H1 (cell line): ENCODE measurements around the gene KCTD20. TPM values are rescaled to one million over a fixed set of nuclear protein-coding genes. Genes with fewer than 3 reads are reported as not detected.

Experiments
- CTCF ChIA-PET: fragments of 300-600 bp; sonication (Branson Sonifier 250); formaldehyde crosslinking; loops from one replicate; lab custom pipeline; 2021; ENCODE audit not compliant: partially characterized antibody; lab: Charles Lee
- POLR2A ChIA-PET: fragments of 300-600 bp; sonication (Branson Sonifier 250); formaldehyde crosslinking; loops from one replicate; lab custom pipeline; 2021; ENCODE audit warnings: inconsistent platforms; ENCODE audit not compliant: partially characterized antibody; lab: Charles Lee
- DNase-seq, 2 experiments: peaks; one replicate each; pipeline versions ENCODE4 v3.0.0 to v3.0.0-alpha.2; 2010 to 2022; ENCODE audit warnings: low spot score in 2 of 2, low read depth in 1 of 2, mixed read lengths in 1 of 2
- FAIRE-seq: peaks from 2 replicates; lab custom pipeline; 2011; peaks lifted over from hg19 to GRCh38; lab: Jason Lieb, UNC
- H2AFZ ChIP-seq: 2 replicates; pipeline ENCODE4 v1.8.1; 2012; ENCODE audit warnings: low read length, inconsistent platforms
- H2AK5ac ChIP-seq: 2 replicates; pipeline ENCODE4 v1.6.1; 2013; ENCODE audit warnings: low read depth, low read length
- H2BK120ac ChIP-seq: replicated peaks from 2 replicates; pipeline ENCODE3; 2013; ENCODE audit warnings: low read depth, low read length, inconsistent platforms
- H2BK12ac ChIP-seq: 2 replicates; pipeline ENCODE4 v1.6.1; 2013; ENCODE audit warnings: low read depth, low read length
- H2BK15ac ChIP-seq: 2 replicates; pipeline ENCODE4 v1.6.1; 2013; ENCODE audit warnings: low read length
- H2BK20ac ChIP-seq: 2 replicates; pipeline ENCODE4 v1.6.1; 2013; ENCODE audit warnings: low read length
- H2BK5ac ChIP-seq: 2 replicates; pipeline ENCODE4 v1.6.1; 2013; ENCODE audit warnings: low read depth, low read length
- H3K14ac ChIP-seq: 2 replicates; pipeline ENCODE4 v1.6.1; 2013; ENCODE audit warnings: inconsistent platforms; ENCODE audit not compliant: insufficient read length
- H3K18ac ChIP-seq: 2 replicates; pipeline ENCODE4 v1.6.1; 2013; ENCODE audit warnings: low read length; ENCODE audit errors: extremely low read depth
- H3K23ac ChIP-seq: 2 replicates; pipeline ENCODE4 v1.6.1; 2013; ENCODE audit warnings: inconsistent platforms; ENCODE audit not compliant: insufficient read length
- H3K23me2 ChIP-seq: 2 replicates; pipeline ENCODE4 v1.6.1; 2013; ENCODE audit warnings: low read depth, low read length
- H3K27ac ChIP-seq: 2 replicates; pipeline ENCODE4 v1.6.1; 2011; ENCODE audit warnings: low read depth, low read length, inconsistent platforms
- H3K27me3 ChIP-seq, 4 experiments: replicated peaks in 1 of 4; 1 replicate in 1 of 4; 2 replicates in 3 of 4; pipeline versions ENCODE4 v1.6.1 to v1.8.1; 2011 to 2013; ENCODE audit warnings: low read length in 3 of 4, mild to moderate bottlenecking in 3 of 4, inconsistent platforms in 2 of 4, mixed read lengths in 2 of 4, moderate library complexity in 1 of 4; ENCODE audit not compliant: control insufficient read depth in 3 of 4, insufficient read depth in 3 of 4; ENCODE audit errors: extremely low read depth in 1 of 4
- H3K36me3 ChIP-seq, 4 experiments: 2 replicates each; pipeline versions ENCODE4 v1.6.1 to v1.8.1; 2011 to 2013; ENCODE audit warnings: mild to moderate bottlenecking in 4 of 4, low read length in 3 of 4, moderate library complexity in 2 of 4, control low read depth in 1 of 4, inconsistent platforms in 1 of 4; ENCODE audit not compliant: insufficient read depth in 4 of 4, control insufficient read depth in 2 of 4
- H3K4ac ChIP-seq: replicated peaks from 2 replicates; pipeline ENCODE3; 2013; ENCODE audit warnings: low read length, low read depth, mixed read lengths, inconsistent platforms; ENCODE audit not compliant: insufficient read length
- H3K4me1 ChIP-seq, 4 experiments: replicated peaks in 1 of 4; 1 replicate in 1 of 4; 2 replicates in 3 of 4; pipeline versions ENCODE4 v1.6.1 to v1.8.1; 2011 to 2013; ENCODE audit warnings: low read length in 3 of 4, inconsistent platforms in 2 of 4, mixed read lengths in 1 of 4; ENCODE audit not compliant: insufficient read depth in 4 of 4, control insufficient read depth in 3 of 4
- H3K4me2 ChIP-seq, 2 experiments: 2 replicates each; pipeline versions ENCODE4 v1.6.1 to v1.8.1; 2011 to 2013; ENCODE audit warnings: low read depth in 2 of 2, low read length in 2 of 2, control low read depth in 1 of 2, inconsistent platforms in 1 of 2, mild to moderate bottlenecking in 1 of 2; ENCODE audit not compliant: insufficient read depth in 1 of 2
- H3K4me3 ChIP-seq, 4 experiments: fragments of 200-600, 300-600 bp in 1 of 4; sonication (generic), shearing (Covaris generic), sonication (Bioruptor Twin) in 1 of 4; 2 replicates each; pipeline versions ENCODE4 v1.5.1 to v1.8.1; 2011 to 2016; ENCODE audit warnings: low read length in 4 of 4, low read depth in 3 of 4, control low read depth in 2 of 4, inconsistent platforms in 2 of 4, mild to moderate bottlenecking in 2 of 4, mixed read lengths in 1 of 4, moderate library complexity in 1 of 4; ENCODE audit not compliant: insufficient read depth in 2 of 4; ENCODE audit errors: extremely low read depth in 1 of 4
- H3K56ac ChIP-seq: replicated peaks from 2 replicates; pipeline ENCODE3; 2013; ENCODE audit warnings: low read depth, mild to moderate bottlenecking, mixed read lengths, low read length, inconsistent platforms; ENCODE audit not compliant: insufficient read length
- H3K79me1 ChIP-seq: 2 replicates; pipeline ENCODE4 v1.6.1; 2013; ENCODE audit warnings: low read depth, low read length, control low read depth
- H3K79me2 ChIP-seq, 2 experiments: 2 replicates each; pipeline versions ENCODE4 v1.6.1 to v1.8.1; 2012 to 2013; ENCODE audit warnings: low read length in 2 of 2, mild to moderate bottlenecking in 2 of 2, inconsistent platforms in 1 of 2; ENCODE audit not compliant: insufficient read depth in 2 of 2, control insufficient read depth in 1 of 2
- H3K9ac ChIP-seq, 4 experiments: replicated peaks in 1 of 4; 1 replicate in 1 of 4; 2 replicates in 3 of 4; pipeline versions ENCODE4 v1.6.1 to v1.8.1; 2011 to 2013; ENCODE audit warnings: low read depth in 3 of 4, low read length in 3 of 4, control low read depth in 2 of 4, mild to moderate bottlenecking in 2 of 4, moderate library complexity in 2 of 4, inconsistent platforms in 1 of 4; ENCODE audit errors: extremely low read depth in 1 of 4
- H3K9me3 ChIP-seq, 2 experiments: 2 replicates each; pipeline versions ENCODE4 v1.6.1 to v1.8.1; 2012 to 2013; ENCODE audit warnings: mild to moderate bottlenecking in 2 of 2, moderate library complexity in 2 of 2, control low read depth in 1 of 2, inconsistent platforms in 1 of 2, low read depth in 1 of 2, low read length in 1 of 2, mixed read lengths in 1 of 2; ENCODE audit not compliant: insufficient read depth in 2 of 2
- H4K20me1 ChIP-seq, 2 experiments: replicated peaks in 1 of 2; 2 replicates each; pipeline versions ENCODE3 to v1.8.1; 2011 to 2013; ENCODE audit warnings: inconsistent platforms in 2 of 2, low read length in 2 of 2, mild to moderate bottlenecking in 1 of 2; ENCODE audit not compliant: insufficient read depth in 2 of 2, control insufficient read depth in 1 of 2
- H4K5ac ChIP-seq: 2 replicates; pipeline ENCODE4 v1.6.1; 2013; ENCODE audit warnings: low read length, low read depth, mixed read lengths, inconsistent platforms; ENCODE audit not compliant: insufficient read length
- H4K8ac ChIP-seq: 2 replicates; pipeline ENCODE4 v1.8.0; 2013; ENCODE audit warnings: mild to moderate bottlenecking, moderate library complexity, low read length, inconsistent platforms; ENCODE audit not compliant: insufficient read depth; ENCODE audit errors: extremely low read depth
- H4K91ac ChIP-seq: replicated peaks from 2 replicates; pipeline ENCODE3; 2013; ENCODE audit warnings: low read length, mixed read lengths, inconsistent platforms; ENCODE audit not compliant: insufficient read length
- CREB1 ChIP-seq: IDR thresholded peaks from 2 replicates; pipeline ENCODE4 v1.6.1; 2012; ENCODE audit warnings: inconsistent platforms
- EGR1 ChIP-seq: IDR thresholded peaks from 2 replicates; pipeline ENCODE4 v1.6.1; 2011; ENCODE audit warnings: low read depth, low read length, borderline replicate concordance
- EZH2 ChIP-seq: fragments of 200-600 bp; sonication (generic); IDR thresholded peaks from 2 replicates; pipeline ENCODE4 v1.7.1; 2012; ENCODE audit warnings: low read depth, mild to moderate bottlenecking, moderate library complexity, low read length, inconsistent platforms; ENCODE audit not compliant: severe bottlenecking
- HDAC2 ChIP-seq, 2 experiments: fragments of 300-600 bp in 1 of 2; sonication (generic) in 1 of 2; IDR thresholded peaks; 2 replicates each; pipeline ENCODE4 v1.6.1; 2011 to 2012; ENCODE audit warnings: low read depth in 2 of 2, low read length in 2 of 2, mild to moderate bottlenecking in 2 of 2, moderate library complexity in 2 of 2, borderline replicate concordance in 1 of 2, inconsistent platforms in 1 of 2
- JUND ChIP-seq: IDR thresholded peaks from 2 replicates; pipeline ENCODE4 v1.6.1; 2011; ENCODE audit warnings: mild to moderate bottlenecking, improper control_type of control experiment, low read length
- RNF2 ChIP-seq: fragments of 200-900, 300-1000 bp; sonication (generic); IDR thresholded peaks from 2 replicates; pipeline ENCODE4 v1.7.1; 2016; ENCODE audit warnings: borderline replicate concordance, low read depth, mild to moderate bottlenecking, antibody characterized with exemption, low read length; ENCODE audit not compliant: poor library complexity, severe bottlenecking; ENCODE audit errors: missing control alignments
- SP1 ChIP-seq: IDR thresholded peaks from 2 replicates; pipeline ENCODE4 v1.6.1; 2011; ENCODE audit warnings: low read depth, low read length
- TAF7 ChIP-seq: optimal IDR thresholded peaks from 2 replicates; pipeline ENCODE3; 2011; ENCODE audit warnings: low read depth, mild to moderate bottlenecking, inconsistent platforms, low read length, moderate library complexity, borderline replicate concordance
- WGBS, 2 experiments: shearing (Covaris generic) in 1 of 2; methylation state at CpG; one replicate each; pipeline versions ENCODE4 v1.1.6 to v1.1.7; 2013 to 2015; ENCODE audit warnings: low lambda C conversion rate in 2 of 2, mixed read lengths in 2 of 2, inconsistent platforms in 1 of 2, low coverage in 1 of 2, missing lambda C conversion rate in 1 of 2; ENCODE audit not compliant: insufficient replicate concordance in 2 of 2, insufficient coverage in 1 of 2, insufficient read length in 1 of 2; ENCODE audit errors: extremely low coverage in 1 of 2, missing lambda C conversion rate in 1 of 2; 5-methylcytosine and 5-hydroxymethylcytosine counted together
- polyA plus RNA-seq, 7 experiments: library from polyadenylated mRNA; depleted of rRNA in 3 of 7; stranded (reverse) in 5 of 7; unstranded in 2 of 7; fragments of >200 nt in 5 of 7; fragments of 200-250 nt in 2 of 7; gene quantifications; 1 replicate in 5 of 7; 2 replicates in 1 of 7; 4 replicates in 1 of 7; pipeline versions ENCODE4 v1.2.1 to v1.2.3, GENCODE V29; 2011 to 2013; ENCODE audit warnings: missing spikeins in 2 of 7, mixed read lengths in 2 of 7
- total RNA-seq: library from RNA; stranded (reverse); fragmentation: NEBNext Ultra II Directional; extraction: Animal tissue kit (Norgen Biotek cat#: 25700); gene quantifications from 2 replicates; pipeline ENCODE4 v1.2.1, GENCODE V29; 2021
- TF ChIP-seq, protein P1 (sequence below): IDR thresholded peaks from 2 replicates; pipeline ENCODE4 v1.6.1; 2011; ENCODE audit warnings: low read length, improper control_type of control experiment
- TF ChIP-seq, protein P2 (sequence below): IDR thresholded peaks from 2 replicates; pipeline ENCODE4 v1.6.1; 2012; ENCODE audit warnings: inconsistent platforms
- TF ChIP-seq, protein P3 (sequence below): IDR thresholded peaks from 2 replicates; pipeline ENCODE4 v1.6.1; 2011; ENCODE audit warnings: low read depth, mild to moderate bottlenecking, low read length; ENCODE audit not compliant: insufficient read depth

Gene KCTD20
- total and polyA plus RNA-seq, 2 of the 8 experiments (the other 6 are each of a cell fraction or from before 2014, with no cell fraction given): 10.1 to 26.2 TPM

DNA sequence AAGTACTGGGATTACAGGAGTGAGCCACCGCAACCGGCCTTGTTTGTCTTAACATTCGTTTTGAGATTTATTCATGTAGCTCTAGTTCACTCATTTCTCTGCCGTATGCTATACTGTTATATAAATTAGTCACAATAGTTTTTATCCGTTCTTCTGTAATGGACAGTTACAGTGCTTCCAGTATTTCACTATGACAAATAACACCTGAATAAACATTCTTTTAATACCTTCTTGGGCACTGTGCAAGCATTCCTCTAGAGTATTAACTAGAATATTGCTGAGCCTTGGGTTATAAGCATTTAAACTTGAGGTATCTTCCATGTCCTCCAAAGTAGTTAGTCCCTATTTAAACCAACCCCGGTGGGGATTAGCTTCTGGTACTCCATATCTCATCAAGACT is 58.9 kb downstream of the KCTD20 start:
- no peak overlapping the region for H2BK12ac ChIP-seq
- no peak overlapping the region for H3K23ac ChIP-seq
- H3K9me3 ChIP-seq: no peaks in the 10 kb centered on the region
- ChIA-PET CTCF (interaction anchor here (0.7 to 2.0 kb wide), 2 partner anchors 19 to 78 kb away, joined by 3 to 9 read pairs; no protein-coding TSS in a partner anchor), POLR2A (interaction anchor here (0.6 to 2.5 kb wide), 2 partner anchors 9 to 44 kb away, joined by 4 to 6 read pairs; no protein-coding TSS in a partner anchor)
- no peak overlapping the region for H3K9ac ChIP-seq
- H3K14ac ChIP-seq: no peak overlapping the region
- no peak overlapping the region for H3K4ac ChIP-seq
- H4K91ac ChIP-seq: no peak overlapping the region
- H3K56ac ChIP-seq: no peak overlapping the region
- H3K4me1 ChIP-seq: no peaks in the 10 kb centered on the region
- no peak overlapping the region for H3K4me3 ChIP-seq
- no peak overlapping the region for H3K18ac ChIP-seq
- H2BK120ac ChIP-seq: no peak overlapping the region
- no peaks in the 10 kb centered on the region for H4K20me1 ChIP-seq
- TF ChIP-seq TAF7: no peak
- TF ChIP-seq SP1: no peak
- no peak for TF ChIP-seq EGR1
- TF ChIP-seq HDAC2 (IDR thresholded peaks at IDR 0.05; ENCODE audit: borderline replicate concordance in 1 of 2, low read depth in 2 of 2, low read length in 2 of 2): no peak
- TF ChIP-seq, protein P1, sequence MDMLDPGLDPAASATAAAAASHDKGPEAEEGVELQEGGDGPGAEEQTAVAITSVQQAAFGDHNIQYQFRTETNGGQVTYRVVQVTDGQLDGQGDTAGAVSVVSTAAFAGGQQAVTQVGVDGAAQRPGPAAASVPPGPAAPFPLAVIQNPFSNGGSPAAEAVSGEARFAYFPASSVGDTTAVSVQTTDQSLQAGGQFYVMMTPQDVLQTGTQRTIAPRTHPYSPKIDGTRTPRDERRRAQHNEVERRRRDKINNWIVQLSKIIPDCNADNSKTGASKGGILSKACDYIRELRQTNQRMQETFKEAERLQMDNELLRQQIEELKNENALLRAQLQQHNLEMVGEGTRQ: no peak
- no peak for TF ChIP-seq RNF2
- TF ChIP-seq JUND: no peak
- TF ChIP-seq, protein P2, sequence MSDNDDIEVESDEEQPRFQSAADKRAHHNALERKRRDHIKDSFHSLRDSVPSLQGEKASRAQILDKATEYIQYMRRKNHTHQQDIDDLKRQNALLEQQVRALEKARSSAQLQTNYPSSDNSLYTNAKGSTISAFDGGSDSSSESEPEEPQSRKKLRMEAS: no peak
- TF ChIP-seq EZH2: no peak
- TF ChIP-seq, protein P3, sequence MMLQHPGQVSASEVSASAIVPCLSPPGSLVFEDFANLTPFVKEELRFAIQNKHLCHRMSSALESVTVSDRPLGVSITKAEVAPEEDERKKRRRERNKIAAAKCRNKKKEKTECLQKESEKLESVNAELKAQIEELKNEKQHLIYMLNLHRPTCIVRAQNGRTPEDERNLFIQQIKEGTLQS: no peak
- TF ChIP-seq CREB1: no peak
- H3K27me3 ChIP-seq: no peaks in the 10 kb centered on the region
- H3K79me2 ChIP-seq: no peaks in the 10 kb centered on the region
- H4K5ac ChIP-seq: no peak overlapping the region
- H3K36me3 ChIP-seq: peaks cover 1 to 19% (median 8%) of the 10 kb centered on the region in 4 experiments; a peak in 7 of 8 replicates
- no peak overlapping the region for H4K8ac ChIP-seq
- 96% methylated on average over 6 of the region's 6 CpGs; no CpG with 5 or more reads in 1 of the 2 experiments for WGBS, 2 experiments
- H2AK5ac ChIP-seq: no peak overlapping the region
- H3K4me2 ChIP-seq: no peak overlapping the region
- H2AFZ ChIP-seq: no peak overlapping the region
- no peak overlapping the region for H3K27ac ChIP-seq
- no peaks in the 10 kb centered on the region for H3K79me1 ChIP-seq
- FAIRE-seq (no peak), DNase-seq (no peak)
- H2BK20ac ChIP-seq: no peak overlapping the region
- no peak overlapping the region for H2BK5ac ChIP-seq
- no peak overlapping the region for H2BK15ac ChIP-seq
- H3K23me2 ChIP-seq: no peaks in the 10 kb centered on the region
